K562 (cell line): ENCODE results near the gene GFOD1. TPM values are rescaled to one million over a fixed set of nuclear protein-coding genes. Genes with fewer than 3 reads are reported as not detected.

Experiments
- CREM ChIP-seq: IDR thresholded peaks from 2 replicates; pipeline ENCODE4 v1.6.1; 2014; ENCODE audit warnings: antibody characterized with exemption, low read depth
- DPF2 ChIP-seq: fragments of 450-650 bp; IDR thresholded peaks from 2 replicates; pipeline ENCODE4 v1.6.1; 2016
- ERF ChIP-seq: fragments of 450-650 bp; formaldehyde crosslinking; IDR thresholded peaks from 2 replicates; pipeline ENCODE4 v1.4.0; 2020; ENCODE audit warnings: mild to moderate bottlenecking, mixed read lengths
- FOXJ3 ChIP-seq: sonication (generic); formaldehyde crosslinking; IDR thresholded peaks from 2 replicates; pipeline ENCODE4 v1.4.0; 2020; ENCODE audit warnings: mild to moderate bottlenecking, missing genetic modification reagents
- GATA2 ChIP-seq: sonication (generic); formaldehyde crosslinking; IDR thresholded peaks from 2 replicates; pipeline ENCODE4 v1.4.0; 2020; ENCODE audit warnings: mild to moderate bottlenecking, missing genetic modification reagents
- L3MBTL2 ChIP-seq: fragments of 450-650 bp; IDR thresholded peaks from 2 replicates; pipeline ENCODE4 v1.6.1; 2016; ENCODE audit warnings: mild to moderate bottlenecking, moderate library complexity
- LEF1 ChIP-seq: fragments of 450-650 bp; IDR thresholded peaks from 2 replicates; pipeline ENCODE4 v1.6.1; 2016; ENCODE audit warnings: mild to moderate bottlenecking
- MAZ ChIP-seq, 2 experiments: fragments of 450-650 bp in 1 of 2; sonication (generic) in 1 of 2; formaldehyde crosslinking; IDR thresholded peaks in 1 of 2; conservative IDR thresholded peaks in 1 of 2; 2 replicates each; pipeline versions ENCODE4 v1.4.0 to v1.5.0; 2020; ENCODE audit warnings: mild to moderate bottlenecking in 1 of 2, missing genetic modification reagents in 1 of 2
- MCM5 ChIP-seq: fragments of 450-650 bp; IDR thresholded peaks from 2 replicates; pipeline ENCODE4 v1.6.1; 2016; ENCODE audit warnings: low read depth
- PYGO2 ChIP-seq: fragments of 450-650 bp; IDR thresholded peaks from 2 replicates; pipeline ENCODE4 v1.6.1; 2016; ENCODE audit warnings: mild to moderate bottlenecking, missing genetic modification characterization, moderate library complexity, missing compliant biosample characterization
- RB1 ChIP-seq: fragments of 450-650 bp; IDR thresholded peaks from 2 replicates; pipeline ENCODE4 v1.6.1; 2017; ENCODE audit warnings: low read depth, mild to moderate bottlenecking
- ZNF696 ChIP-seq: fragments of 250-450 bp; sonication (Bioruptor Pico); conservative IDR thresholded peaks from 2 replicates; pipeline ENCODE4 v1.4.0; 2020; ENCODE audit warnings: mild to moderate bottlenecking, moderate library complexity
- polyA plus RNA-seq, 8 experiments: library from polyadenylated mRNA; depleted of rRNA in 4 of 8; stranded (reverse) in 5 of 8; unstranded in 3 of 8; fragments of >200 nt; fragmentation: Nextera tagmentation in 2 of 8; fragmentation: Illumina TruSeq in 1 of 8; extraction: Ambion mirVana in 2 of 8; extraction: Trizol in 1 of 8; gene quantifications; 2 replicates each; pipeline versions ENCODE4 v1.2.1 to v1.2.3, GENCODE V29; 2011 to 2014; ENCODE audit warnings: inconsistent platforms in 1 of 8, missing spikeins in 1 of 8
- total RNA-seq, 7 experiments: library from RNA; depleted of rRNA in 6 of 7; stranded (reverse); fragments of >200 nt in 6 of 7; fragmentation: Illumina TruSeq in 2 of 7; extraction: Trizol in 2 of 7; gene quantifications; 2 replicates each; pipeline versions ENCODE4 v1.2.1 to v1.2.3, GENCODE V29; 2011 to 2021; ENCODE audit warnings: low replicate concordance in 1 of 7
- TF ChIP-seq, protein P1 (sequence below), 3 experiments: fragments of 200-800 bp in 1 of 3; fragments of 250-450 bp in 1 of 3; fragments of 450-650 bp in 1 of 3; sonication (Bioruptor Pico) in 1 of 3; sonication (Bioruptor generic) in 1 of 3; formaldehyde crosslinking in 1 of 3; IDR thresholded peaks; 2 replicates each; pipeline versions ENCODE4 v1.6.1 to v1.8.0; 2016 to 2022; ENCODE audit warnings: mild to moderate bottlenecking in 2 of 3, missing genetic modification characterization in 2 of 3, missing compliant biosample characterization in 1 of 3, moderate library complexity in 1 of 3
- TF ChIP-seq, protein P2 (sequence below), 2 experiments: fragments of 450-650 bp in 1 of 2; IDR thresholded peaks; 2 replicates each; pipeline ENCODE4 v1.6.1; 2011 to 2017; ENCODE audit warnings: low read depth in 2 of 2, antibody characterized with exemption in 1 of 2, borderline replicate concordance in 1 of 2, low read length in 1 of 2, mild to moderate bottlenecking in 1 of 2, mixed read lengths in 1 of 2; ENCODE audit not compliant: control insufficient read depth in 1 of 2
- TF ChIP-seq, protein P3 (sequence below): fragments of 450-650 bp; IDR thresholded peaks from 2 replicates; pipeline ENCODE4 v1.6.1; 2018; ENCODE audit warnings: mild to moderate bottlenecking, low read depth; ENCODE audit not compliant: partially characterized antibody
- TF ChIP-seq, protein P4 (sequence below): sonication (generic); IDR thresholded peaks from 2 replicates; pipeline ENCODE4 v1.6.1; 2016

Gene GFOD1
- total and polyA plus RNA-seq, 9 of the 15 experiments (the other 6 are each of a cell fraction or from before 2014, with no cell fraction given): 3.8 to 12.0 (median 8.2) TPM

DNA sequence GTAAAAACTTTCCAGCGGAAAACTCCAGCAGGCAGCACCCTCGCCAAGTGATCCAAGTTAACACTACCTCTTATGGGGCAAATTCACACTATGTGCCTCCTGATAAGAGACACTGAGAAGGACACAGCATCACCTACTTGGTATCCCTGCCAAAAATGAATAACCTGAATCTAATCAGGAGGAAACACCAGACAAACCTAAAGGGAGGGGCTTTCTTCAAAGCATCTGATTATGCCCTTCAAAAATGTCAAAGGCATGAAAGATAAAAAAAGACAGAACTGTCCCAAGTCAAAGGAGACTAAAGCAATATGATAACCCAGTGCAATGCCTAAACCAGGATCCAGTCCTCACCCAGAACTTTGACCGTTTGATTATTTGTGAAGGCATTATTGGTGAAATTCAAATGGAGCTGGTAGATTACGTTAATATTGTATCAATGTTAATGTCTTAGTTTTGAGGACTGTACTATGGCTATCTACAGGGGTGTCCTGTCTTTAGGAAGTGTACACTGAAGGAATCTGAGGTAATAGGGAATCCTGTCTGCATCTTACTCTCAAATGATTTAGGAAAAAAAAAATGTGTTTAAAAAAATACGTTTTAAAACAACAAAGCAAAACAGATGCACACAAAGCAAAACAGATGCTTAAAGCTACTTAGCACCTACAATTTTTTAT is 167.4 kb downstream of the GFOD1 start (continued):
- TF ChIP-seq GATA2 (CRISPR knock-in tag) (0 out of 2 replicates have a peak, but pooled peaks have one; percentile 31), L3MBTL2 (peak; percentile 18; the same call in 1 of the 2 replicates), MAZ (CRISPR knock-in tag; conservative IDR thresholded peaks at IDR 0.05 in 1 of 2, IDR thresholded peaks at IDR 0.05 in 1 of 2) (peak in 1 of 2 experiments; percentile 53; a peak in 1 of 4 replicates), RB1 (0 out of 2 replicates have a peak, but pooled peaks have one; percentile 35), MCM5 (no peak), CREM (peak; percentile 63), FOXJ3 (CRISPR knock-in tag) (no peak), ERF (CRISPR knock-in tag) (no peak), PYGO2 (tag) (no peak), ZNF696 (no peak), LEF1 (peak; percentile 88; the same call in 1 of the 2 replicates), DPF2 (peak; percentile 97)
- TF ChIP-seq, protein P1, sequence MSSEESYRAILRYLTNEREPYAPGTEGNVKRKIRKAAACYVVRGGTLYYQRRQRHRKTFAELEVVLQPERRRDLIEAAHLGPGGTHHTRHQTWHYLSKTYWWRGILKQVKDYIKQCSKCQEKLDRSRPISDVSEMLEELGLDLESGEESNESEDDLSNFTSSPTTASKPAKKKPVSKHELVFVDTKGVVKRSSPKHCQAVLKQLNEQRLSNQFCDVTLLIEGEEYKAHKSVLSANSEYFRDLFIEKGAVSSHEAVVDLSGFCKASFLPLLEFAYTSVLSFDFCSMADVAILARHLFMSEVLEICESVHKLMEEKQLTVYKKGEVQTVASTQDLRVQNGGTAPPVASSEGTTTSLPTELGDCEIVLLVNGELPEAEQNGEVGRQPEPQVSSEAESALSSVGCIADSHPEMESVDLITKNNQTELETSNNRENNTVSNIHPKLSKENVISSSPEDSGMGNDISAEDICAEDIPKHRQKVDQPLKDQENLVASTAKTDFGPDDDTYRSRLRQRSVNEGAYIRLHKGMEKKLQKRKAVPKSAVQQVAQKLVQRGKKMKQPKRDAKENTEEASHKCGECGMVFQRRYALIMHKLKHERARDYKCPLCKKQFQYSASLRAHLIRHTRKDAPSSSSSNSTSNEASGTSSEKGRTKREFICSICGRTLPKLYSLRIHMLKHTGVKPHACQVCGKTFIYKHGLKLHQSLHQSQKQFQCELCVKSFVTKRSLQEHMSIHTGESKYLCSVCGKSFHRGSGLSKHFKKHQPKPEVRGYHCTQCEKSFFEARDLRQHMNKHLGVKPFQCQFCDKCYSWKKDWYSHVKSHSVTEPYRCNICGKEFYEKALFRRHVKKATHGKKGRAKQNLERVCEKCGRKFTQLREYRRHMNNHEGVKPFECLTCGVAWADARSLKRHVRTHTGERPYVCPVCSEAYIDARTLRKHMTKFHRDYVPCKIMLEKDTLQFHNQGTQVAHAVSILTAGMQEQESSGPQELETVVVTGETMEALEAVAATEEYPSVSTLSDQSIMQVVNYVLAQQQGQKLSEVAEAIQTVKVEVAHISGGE (CRISPR knock-in tag; IDR thresholded peaks at IDR 0.05): peak in 1 of 3 experiments; percentile 58; a peak in 2 of 6 replicates
- TF ChIP-seq, protein P2, sequence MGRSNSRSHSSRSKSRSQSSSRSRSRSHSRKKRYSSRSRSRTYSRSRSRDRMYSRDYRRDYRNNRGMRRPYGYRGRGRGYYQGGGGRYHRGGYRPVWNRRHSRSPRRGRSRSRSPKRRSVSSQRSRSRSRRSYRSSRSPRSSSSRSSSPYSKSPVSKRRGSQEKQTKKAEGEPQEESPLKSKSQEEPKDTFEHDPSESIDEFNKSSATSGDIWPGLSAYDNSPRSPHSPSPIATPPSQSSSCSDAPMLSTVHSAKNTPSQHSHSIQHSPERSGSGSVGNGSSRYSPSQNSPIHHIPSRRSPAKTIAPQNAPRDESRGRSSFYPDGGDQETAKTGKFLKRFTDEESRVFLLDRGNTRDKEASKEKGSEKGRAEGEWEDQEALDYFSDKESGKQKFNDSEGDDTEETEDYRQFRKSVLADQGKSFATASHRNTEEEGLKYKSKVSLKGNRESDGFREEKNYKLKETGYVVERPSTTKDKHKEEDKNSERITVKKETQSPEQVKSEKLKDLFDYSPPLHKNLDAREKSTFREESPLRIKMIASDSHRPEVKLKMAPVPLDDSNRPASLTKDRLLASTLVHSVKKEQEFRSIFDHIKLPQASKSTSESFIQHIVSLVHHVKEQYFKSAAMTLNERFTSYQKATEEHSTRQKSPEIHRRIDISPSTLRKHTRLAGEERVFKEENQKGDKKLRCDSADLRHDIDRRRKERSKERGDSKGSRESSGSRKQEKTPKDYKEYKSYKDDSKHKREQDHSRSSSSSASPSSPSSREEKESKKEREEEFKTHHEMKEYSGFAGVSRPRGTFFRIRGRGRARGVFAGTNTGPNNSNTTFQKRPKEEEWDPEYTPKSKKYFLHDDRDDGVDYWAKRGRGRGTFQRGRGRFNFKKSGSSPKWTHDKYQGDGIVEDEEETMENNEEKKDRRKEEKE (IDR thresholded peaks at IDR 0.05; ENCODE audit: borderline replicate concordance in 1 of 2, control insufficient read depth in 1 of 2, low read depth in 2 of 2, low read length in 1 of 2): 0 out of 4 replicates have a peak, but pooled peaks of 1 of the 2 experiments have one; percentile 34
- TF ChIP-seq, protein P3, sequence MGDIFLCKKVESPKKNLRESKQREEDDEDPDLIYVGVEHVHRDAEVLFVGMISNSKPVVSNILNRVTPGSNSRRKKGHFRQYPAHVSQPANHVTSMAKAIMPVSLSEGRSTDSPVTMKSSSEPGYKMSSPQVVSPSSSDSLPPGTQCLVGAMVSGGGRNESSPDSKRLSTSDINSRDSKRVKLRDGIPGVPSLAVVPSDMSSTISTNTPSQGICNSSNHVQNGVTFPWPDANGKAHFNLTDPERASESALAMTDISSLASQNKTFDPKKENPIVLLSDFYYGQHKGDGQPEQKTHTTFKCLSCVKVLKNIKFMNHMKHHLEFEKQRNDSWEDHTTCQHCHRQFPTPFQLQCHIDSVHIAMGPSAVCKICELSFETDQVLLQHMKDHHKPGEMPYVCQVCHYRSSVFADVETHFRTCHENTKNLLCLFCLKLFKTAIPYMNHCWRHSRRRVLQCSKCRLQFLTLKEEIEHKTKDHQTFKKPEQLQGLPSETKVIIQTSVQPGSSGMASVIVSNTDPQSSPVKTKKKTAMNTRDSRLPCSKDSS: no peak
- TF ChIP-seq, protein P4, sequence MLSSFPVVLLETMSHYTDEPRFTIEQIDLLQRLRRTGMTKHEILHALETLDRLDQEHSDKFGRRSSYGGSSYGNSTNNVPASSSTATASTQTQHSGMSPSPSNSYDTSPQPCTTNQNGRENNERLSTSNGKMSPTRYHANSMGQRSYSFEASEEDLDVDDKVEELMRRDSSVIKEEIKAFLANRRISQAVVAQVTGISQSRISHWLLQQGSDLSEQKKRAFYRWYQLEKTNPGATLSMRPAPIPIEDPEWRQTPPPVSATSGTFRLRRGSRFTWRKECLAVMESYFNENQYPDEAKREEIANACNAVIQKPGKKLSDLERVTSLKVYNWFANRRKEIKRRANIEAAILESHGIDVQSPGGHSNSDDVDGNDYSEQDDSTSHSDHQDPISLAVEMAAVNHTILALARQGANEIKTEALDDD: peak; percentile 89
